Measurements from ENCODE around the gene OR52D1.

OR52D1 gene

DNA sequence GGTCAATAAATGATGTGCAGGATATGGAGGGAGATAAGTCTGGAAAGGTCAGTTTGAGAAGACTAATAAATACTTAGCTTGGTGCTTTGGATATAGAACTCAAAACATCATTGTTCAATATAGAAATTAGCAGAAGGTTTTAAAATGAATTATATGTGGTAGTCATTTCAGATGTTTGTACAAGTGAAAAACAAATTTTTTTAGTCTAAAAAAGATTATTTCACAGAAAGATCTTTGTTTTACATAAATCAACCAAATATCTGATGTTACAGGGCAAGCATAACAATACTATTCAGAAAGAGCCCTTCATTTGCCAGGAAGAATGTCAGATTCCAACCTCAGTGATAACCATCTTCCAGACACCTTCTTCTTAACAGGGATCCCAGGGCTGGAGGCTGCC lies at the start of gene OR52D1:
Gene OR52D1 (plus strand): TSS at position 301 of the 400 bp plus-strand sequence. CDS start 22 bp downstream, at position 323.
- DNase-seq (ENCODE audit: low read depth in 2 of 2) = no peak

DNA sequence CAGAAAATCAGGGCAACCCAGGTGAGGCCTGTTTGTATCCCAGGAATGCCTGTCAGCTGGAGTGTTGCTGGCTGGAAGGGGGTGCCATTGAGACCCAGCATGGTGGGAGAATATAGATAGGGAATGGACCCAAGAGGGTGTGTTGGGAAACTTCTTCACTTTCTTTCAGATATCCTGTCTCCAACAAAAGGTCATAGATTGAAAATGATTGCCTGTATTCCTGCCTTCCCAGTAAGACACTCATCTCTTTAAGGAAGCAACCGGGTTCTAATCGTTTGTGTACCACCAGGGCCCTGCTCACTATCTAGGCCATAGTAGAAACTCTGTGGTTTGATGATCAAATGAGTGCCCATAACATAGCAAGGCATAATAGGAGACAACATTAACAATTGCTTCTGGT lies 47.1 kb upstream of the OR52D1 start, which contains the start of gene OR51I1:
Gene OR51I1 (minus strand): TSS at position 101 of the 400 bp plus-strand sequence. CDS start 0 bp downstream, at position 101.
- DNase-seq (ENCODE audit: low read depth in 2 of 2) = no peak

DNA sequence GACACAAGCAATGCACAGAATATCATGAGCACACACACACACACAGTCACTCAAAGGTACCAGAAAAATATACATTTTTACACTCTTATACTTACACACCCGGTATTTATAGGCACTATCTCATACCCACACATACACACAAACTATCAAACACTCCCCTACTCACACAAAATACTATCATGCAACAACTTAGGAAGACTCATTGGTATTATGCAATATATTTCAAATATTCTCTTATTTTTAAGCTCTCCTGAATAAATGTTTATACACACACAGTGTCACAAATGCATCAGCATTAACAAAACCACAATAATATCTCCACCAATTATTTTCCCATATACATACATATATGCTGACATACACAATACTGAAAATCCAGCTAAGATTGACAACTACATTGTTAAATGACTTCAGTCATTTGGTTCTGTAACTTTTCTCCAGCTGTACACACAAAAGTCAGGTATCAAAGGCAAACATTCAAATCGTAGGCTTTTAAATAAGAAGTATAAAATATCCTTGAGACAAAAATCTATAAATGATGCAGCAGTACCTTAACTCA lies 44.6 kb upstream of the OR52D1 start:
- DNase-seq (ENCODE audit: low read depth in 2 of 2) = no peak

DNA sequence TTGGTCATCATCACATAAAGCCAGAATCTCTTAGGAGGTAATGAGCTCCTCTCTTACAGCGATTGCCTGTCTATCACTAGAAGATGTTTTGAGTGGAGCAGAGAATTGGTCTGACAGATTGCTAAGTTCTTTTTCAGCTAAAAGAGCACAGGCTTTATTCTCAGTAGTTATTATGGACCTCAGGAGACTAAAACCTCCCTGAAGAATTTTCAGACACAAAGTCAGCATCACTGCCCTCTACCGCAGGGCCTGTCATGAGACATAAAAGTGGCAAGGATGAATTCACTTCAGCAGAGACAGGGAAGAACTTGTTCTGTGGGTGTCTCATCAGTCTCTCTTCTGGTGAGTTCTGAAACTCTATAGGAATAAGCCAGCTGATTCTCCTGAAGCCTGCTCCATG lies 39.5 kb upstream of the OR52D1 start, which contains the start of gene OR51I2:
Gene OR51I2 (plus strand): TSS at position 301 of the 400 bp plus-strand sequence. CDS start 4,166 bp downstream, outside the sequence.
- no peak for DNase-seq (ENCODE audit: low read depth in 2 of 2)

DNA sequence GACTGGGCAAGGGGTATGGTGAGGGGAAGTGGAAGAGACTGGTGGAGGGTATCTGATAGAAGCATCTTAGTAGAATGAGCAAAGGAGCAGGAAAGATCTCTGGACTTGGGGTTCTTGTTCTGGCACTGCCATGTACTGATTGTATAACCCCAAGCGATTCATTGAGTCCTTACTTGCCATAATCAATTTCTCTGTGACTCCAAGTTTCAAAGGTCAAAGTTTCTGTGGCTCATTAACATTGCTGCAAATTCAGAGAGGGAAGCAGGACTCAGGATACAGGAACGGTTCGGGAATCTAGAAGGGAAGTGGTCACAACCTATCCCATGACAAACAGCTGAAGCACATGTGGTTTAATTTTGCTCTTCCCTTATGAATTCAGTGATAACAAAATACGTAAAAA lies 39.1 kb upstream of the OR52D1 start:
- no peak for DNase-seq (ENCODE audit: low read depth in 2 of 2)

DNA sequence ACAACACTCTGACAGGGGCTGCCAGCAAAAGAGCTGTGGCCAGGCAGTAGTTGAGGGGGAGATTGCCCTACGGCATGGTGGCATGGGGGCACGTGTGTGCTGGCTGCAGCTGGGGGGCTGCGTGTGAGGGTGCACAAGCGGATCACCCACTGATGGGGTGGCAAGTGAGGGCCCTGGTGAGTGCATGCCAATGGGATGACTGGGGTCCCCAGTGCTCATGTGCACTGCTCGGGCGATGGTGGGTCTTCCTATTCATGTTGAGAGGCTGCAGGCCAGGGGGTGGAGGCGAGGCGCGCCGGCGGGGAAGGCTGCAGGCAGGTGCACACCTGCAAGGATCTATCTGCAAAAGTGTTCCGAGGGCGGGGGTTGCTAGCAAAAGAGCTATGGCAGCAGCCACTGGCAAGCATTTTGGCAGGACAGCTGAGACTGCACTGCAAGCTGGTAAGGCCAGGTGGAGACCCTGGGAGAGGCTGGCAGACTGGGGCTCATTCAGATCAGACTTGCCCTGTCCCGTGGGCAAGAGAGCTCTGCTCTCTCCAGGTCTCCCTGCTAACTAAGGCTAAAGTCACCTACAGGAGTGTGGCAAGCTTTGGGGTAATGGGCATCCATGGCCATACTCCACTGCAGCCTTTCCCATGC lies 27.4 kb upstream of the OR52D1 start:
- no peak for DNase-seq (ENCODE audit: low read depth in 2 of 2)

DNA sequence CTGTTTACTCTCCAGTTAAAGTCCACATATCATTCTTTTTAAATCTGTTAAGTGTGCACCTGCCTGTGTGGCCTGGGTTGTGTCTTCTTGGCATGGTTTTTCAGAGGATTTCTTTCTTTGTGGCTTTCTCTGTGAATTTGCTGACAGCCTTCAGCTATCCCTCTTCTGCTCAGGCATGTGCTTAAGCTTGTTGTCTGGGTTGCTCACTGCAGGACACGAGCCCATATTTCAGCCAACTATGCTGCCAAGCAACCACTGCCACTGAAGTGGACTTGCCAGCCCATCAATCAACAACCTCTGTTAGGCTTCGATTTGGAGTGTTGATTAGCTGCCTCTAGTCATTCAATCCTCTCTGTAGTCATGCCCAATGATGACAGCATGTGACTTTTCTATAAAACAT lies 21.0 kb upstream of the OR52D1 start:
- DNase-seq (ENCODE audit: low read depth in 2 of 2) = no peak

DNA sequence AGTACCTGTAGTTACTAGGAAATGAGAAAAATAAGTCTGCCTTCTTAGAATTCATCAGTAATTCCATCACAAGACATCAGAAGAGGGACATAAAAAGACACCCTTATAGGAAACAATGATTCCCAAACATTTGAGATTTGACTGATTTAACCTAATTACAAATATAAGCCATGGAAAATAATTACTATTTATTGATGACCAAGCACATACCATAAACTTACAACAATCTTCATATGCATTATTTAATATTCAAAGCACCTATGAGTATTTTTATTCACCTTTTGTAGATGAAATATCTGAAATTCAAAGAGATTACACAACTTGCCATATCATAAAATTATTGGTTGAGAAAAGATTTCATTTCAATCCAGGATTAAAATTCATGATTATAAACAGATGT lies 14.6 kb upstream of the OR52D1 start:
- no peak for DNase-seq (ENCODE audit: low read depth in 2 of 2)

DNA sequence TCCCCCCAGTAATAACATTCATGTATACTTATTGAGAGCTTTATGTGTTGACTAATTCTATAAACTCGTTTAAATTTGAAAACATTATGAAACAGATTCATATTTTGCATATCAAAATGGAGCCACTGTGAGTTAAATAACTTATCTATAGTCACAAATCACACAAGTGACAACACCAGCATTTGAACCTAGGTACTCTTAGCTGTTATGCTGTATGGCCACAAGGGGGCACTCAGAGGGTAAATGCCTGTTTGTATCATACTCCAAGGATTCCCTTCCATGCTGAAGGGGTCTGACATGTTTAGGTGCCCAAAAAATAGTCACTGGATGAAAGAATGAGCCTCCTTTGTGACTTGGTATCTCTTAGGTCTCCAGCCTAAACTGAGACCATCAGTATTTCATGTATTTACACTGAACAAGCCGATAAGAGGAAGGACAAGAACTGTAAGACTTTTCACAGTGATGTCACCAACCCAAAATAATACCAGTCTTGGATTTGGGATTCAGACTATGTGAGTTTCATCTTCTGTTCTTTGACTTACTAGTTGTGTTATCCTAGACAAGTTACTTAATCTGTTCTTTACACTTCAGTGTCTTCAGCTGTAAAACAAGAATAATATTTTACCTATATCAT lies 12.2 kb upstream of the OR52D1 start:
- DNase-seq (ENCODE audit: low read depth in 2 of 2) = peak; percentile 13 to 18

DNA sequence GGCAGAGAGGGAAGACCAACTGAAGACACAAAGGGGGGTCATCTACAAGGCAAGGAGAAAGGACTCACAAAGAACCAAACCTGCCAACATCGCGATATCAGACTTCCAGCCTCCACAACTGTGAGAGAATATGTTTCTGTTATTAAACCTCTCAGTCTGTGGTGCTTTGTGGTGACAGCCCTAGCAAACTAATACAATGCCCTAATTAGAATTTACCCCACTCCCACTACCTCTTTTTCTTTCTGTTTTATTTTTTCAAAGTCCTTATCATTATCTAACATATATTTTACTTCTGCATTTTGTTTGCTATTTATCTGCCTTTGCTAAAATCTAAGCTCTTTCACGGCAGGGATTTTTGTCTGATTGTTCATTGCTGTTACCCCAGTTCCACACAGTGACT lies 2.5 kb upstream of the OR52D1 start:
- no peak for DNase-seq (ENCODE audit: low read depth in 2 of 2)

DNA sequence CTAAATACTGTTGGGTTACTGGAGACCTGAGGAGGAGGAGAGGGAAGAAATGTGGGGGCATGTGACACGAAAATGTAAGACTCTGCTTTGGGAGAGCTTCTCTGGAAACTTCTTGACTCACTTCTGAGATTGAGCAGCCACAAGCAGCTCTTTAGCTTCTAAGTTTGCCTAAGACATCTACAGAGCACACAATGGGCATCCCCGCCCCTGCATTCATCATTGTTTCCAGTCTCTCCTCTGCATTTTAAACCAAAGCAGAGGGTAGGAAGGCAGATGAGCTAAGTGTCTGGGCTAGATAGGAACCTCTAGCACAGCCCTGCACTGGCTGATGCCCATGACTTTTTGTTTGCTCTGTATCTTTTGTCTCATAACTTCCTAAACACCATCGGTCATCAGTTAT lies 2.1 kb upstream of the OR52D1 start:
- peak in 1 of 2 donors; percentile 6 for DNase-seq (ENCODE audit: low read depth in 2 of 2)

DNA sequence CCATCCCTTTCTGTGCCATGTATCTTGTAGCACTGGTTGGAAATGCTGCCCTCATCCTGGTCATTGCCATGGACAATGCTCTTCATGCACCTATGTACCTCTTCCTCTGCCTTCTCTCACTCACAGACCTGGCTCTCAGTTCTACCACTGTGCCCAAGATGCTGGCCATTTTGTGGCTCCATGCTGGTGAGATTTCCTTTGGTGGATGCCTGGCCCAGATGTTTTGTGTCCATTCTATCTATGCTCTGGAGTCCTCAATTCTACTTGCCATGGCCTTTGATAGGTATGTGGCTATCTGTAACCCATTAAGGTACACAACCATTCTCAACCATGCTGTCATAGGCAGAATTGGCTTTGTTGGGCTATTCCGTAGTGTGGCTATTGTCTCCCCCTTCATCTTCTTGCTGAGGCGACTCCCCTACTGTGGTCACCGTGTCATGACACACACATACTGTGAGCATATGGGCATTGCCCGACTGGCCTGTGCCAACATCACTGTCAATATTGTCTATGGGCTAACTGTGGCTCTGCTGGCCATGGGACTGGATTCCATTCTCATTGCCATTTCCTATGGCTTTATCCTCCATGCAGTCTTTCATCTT lies 414 bp downstream of the OR52D1 start:
- DNase-seq (ENCODE audit: low read depth in 2 of 2) = no peak

DNA sequence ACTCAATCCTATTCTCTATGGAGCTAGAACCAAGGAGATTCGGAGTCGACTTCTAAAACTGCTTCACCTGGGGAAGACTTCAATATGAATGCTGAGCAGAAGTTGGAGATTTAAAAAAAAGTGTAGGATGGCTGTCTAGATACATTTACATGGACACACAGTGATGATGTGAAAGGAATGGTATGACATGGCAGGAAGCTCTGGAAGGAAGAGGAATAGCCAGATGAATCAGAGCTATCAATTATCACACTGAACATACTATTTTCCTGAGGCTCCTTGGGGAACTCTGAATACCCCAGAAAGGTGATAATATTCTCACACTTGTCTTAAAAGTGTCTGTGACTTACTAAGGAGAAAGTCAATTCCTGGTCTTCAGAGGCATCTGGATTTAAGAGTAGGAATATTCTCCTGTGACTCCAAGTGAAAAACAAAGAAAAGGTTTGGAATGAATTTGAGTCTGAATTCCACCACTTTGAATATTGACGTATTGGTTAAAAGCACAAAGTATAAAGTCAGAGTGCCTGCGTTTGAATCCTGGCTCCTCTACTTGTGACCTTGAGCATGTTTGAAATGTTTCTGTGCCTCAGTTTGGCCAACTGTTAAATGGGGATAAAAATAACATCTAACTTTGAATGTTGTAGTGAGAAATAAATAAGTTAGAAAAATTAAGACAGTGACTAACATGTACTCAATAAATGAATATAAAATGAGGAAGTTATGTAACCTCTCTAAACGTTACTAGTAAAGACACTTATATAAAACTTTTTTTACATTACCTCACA lies 1.3 kb downstream of the OR52D1 start:
- no peak for DNase-seq (ENCODE audit: low read depth in 2 of 2)

DNA sequence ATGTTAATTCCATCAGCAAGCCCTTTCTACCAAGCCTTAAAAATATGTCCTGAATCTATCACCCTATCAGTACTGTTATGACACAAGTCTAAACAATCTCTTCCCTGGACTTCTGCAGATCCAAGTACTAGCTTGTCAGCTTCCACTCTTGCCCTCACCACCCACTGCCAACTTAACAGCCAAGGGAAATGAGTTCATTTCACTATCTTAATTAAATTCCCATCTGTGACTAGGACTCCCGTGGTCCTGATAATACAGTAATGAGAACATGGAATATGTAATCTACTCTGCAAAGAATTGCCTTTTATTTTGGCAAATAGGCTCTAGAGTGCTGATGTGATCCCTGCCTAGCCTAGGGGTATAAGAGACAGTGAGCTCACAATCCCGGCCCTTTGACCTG lies 11.2 kb downstream of the OR52D1 start:
- DNase-seq (ENCODE audit: low read depth in 2 of 2) = no peak

DNA sequence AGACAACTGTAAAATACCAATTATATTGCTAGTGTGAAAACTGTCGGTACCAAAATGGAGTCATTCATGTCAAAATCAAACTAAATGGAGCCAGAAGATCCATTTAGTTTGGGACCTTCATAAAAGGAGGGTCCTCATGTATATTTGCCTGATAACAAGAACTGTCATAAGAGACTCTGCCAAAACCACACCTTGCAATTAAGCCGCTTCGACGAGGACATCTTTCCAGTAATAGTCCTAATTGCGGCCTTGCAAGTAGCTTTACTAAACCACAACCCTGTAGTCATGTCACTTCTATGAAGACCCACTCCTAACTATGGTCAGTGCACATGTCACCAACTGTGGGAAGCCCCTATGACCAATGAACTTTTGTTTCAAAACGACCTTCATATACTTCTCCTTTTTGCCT lies 11.9 kb downstream of the OR52D1 start:
- no peak for DNase-seq (ENCODE audit: low read depth in 2 of 2)

DNA sequence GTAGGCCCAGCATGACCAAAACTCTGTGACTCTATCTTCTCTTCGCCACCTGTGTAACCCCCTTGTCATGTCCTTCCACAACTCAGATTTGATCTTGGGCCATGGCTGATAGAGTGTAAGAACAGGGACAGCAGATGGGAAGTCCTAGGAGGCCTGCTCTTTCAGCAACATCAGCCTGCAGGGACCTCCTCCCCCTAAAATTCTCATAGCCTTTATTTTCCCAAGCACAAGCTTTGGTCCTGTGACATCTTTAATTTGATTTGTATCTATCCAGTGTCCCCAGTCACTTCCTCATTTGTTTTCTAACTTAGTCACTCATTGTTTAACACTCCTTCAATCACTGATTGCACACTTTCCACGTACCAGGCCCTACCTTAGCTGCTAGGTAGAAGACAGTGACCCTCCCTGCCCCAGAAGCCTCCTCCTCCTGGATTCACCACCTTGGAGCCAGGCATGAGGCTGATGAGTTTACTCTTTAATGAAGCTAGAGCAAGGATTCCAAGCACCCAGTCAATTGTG lies 16.0 kb downstream of the OR52D1 start:
- DNase-seq (ENCODE audit: low read depth in 2 of 2) = no peak

DNA sequence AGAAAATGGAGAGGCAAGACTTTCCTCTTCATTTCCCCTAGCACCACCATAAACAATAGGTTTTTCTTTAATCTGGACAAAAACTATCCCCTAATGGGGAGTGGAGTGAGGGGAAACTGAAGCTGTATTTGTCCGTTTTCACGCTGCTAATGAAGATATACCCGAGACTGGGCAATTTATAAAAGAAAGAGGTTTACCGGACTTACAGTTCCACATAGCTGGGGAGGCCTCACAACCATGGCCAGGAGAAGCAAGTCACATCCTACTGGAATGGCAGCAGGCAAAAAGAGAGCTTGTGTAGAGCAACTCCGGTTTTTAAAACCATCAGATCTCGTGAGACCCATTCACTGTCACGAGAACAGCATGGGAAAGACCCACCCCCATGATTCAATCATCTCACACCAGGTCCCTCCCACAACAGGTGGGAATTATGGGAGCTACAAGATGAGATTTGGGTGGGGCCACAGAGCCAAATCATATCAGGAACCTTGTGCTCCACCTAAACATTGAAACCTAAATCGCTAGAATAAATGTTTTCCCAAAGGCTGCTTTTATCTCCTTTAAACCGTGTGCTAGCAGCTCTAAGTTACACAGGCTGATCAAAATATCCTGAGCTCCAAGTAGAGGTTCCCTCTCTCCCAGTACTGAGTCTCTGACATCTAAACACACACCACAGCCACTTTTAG lies 17.0 kb downstream of the OR52D1 start:
- no peak for DNase-seq (ENCODE audit: low read depth in 2 of 2)

DNA sequence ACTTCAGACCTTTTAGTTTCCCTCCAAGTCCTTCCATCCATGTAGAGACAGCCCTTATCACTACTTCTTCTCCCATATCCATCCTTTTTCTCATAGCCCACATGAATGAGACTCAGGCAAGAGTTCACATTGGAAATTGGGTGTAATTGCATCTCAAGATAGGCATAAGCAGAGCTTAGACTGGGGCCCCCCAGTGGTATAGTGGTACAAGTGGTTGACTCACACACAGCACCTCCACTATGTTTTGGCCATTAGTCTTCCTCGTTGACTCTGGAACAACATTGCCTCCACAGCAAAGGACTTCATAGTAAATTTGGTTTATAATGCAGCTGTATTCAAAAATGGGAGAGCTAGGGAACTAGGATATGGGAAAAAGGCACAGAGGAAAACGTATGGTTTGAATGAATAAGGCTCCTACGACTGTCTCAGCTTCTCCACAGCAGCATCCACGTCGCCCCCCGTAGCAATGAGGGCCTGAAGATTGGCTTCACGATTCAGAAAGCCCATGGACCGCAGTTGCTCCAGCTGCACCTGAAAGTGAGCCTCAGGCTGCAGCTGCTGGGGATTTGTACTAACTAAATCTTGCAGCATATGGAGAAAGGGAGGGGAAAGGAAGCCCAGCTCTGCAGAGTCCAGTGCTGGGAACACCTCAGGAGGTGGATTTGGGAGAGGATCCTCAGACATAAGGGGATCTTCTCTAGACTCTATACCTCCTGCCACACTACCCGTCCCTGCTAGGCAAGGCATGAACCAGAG lies 18.9 kb downstream of the OR52D1 start:
- no peak for DNase-seq (ENCODE audit: low read depth in 2 of 2)

DNA sequence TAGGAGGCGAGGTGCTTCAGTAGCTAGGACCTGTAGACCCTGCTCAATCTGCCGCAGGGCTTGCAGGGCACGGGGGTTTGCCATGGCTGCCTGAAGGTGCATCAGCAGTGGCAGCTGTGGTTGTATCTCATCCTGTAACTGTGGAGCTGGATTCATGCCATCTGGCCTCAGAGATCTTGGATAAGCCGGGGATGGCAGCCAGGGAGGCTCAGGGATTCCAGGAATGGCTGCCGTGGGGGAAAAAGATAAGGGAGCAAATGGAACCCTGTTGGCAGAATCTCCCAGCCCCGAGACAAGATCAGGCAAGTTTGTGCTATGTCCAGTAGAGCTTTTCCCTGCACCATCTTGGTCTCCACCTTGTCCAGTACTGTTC lies 19.4 kb downstream of the OR52D1 start:
- no peak for DNase-seq (ENCODE audit: low read depth in 2 of 2)

DNA sequence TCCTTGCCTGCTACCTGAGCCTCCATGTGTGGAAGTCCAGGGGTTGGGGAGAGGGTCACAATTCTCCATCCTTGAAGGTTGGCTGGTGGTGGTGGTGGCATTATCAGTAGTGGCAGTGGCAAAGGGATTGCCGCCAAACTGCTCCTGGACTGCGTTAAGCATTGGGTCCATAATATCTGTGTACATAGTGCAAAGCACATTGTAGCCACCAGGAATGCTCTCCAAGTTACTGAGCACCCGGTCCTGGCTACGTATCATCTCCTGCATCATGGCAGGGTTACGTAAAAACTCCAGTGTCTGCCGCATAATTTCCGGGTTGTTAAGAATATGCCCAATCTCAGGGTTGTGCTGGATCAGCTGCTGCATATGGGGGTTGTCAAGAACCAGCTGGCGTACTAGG lies 20.1 kb downstream of the OR52D1 start:
- DNase-seq (ENCODE audit: low read depth in 2 of 2) = no peak
